HG03565 (cell line): ENCODE measurements around the gene VSTM2L.

Experiments used
- ATAC-seq: cut with Tn5 transposase; IDR thresholded peaks from one replicate; pipeline ENCODE4 v1.9.1; 2021; ENCODE audit warnings: mild to moderate bottlenecking, moderate library complexity; ENCODE audit not compliant: unreplicated experiment

Gene VSTM2L

GRCh38 chr20:37878835-37879599 lies 23.9 kb upstream of the VSTM2L start:
- ATAC-seq, result no peak

- no peak for ATAC-seq
Measured at GRCh38 chr20:37879843-37880242, 23.1 kb upstream of the VSTM2L start.

DNA sequence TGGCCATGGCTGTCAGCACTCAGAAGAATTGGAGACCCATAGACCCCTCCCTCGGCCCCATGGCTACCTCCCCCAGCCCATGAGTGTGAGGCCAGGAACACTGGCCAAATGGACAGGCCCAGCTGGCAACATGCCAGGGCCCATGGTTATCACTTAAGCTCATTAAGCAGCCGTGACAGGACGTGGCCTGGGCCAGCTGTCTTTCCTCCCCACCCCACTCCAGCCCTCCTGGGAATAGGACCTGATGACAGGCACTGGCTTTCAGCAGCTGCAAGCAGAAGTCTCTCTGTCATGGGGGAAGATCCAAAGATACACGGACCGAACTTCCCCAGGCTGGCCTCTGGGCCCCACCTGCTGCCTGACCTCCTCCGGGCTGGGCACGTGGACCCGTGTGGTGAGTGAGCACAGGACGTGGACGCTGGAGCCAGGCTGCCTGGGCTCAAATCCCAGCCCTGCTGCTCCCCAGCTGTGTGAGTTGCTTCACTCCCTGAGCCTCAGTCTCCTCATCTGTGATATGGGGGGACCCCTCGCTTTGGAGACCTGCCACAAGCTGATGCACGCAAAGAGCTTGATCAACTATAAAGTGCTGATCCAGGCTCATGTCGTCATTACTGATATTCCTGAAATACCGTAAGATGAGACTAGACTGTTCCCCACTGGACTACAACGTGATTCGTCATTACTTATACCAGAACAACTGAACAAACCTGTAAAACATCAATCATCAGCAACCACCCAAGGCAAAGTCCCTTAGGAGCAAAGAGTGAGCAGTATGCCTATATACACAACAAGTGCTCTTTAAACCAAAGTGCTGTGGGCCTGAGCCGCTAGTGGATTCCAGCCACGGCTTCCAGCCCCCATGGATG lies 22.0 kb upstream of the VSTM2L start:
- ATAC-seq, result no peak

DNA sequence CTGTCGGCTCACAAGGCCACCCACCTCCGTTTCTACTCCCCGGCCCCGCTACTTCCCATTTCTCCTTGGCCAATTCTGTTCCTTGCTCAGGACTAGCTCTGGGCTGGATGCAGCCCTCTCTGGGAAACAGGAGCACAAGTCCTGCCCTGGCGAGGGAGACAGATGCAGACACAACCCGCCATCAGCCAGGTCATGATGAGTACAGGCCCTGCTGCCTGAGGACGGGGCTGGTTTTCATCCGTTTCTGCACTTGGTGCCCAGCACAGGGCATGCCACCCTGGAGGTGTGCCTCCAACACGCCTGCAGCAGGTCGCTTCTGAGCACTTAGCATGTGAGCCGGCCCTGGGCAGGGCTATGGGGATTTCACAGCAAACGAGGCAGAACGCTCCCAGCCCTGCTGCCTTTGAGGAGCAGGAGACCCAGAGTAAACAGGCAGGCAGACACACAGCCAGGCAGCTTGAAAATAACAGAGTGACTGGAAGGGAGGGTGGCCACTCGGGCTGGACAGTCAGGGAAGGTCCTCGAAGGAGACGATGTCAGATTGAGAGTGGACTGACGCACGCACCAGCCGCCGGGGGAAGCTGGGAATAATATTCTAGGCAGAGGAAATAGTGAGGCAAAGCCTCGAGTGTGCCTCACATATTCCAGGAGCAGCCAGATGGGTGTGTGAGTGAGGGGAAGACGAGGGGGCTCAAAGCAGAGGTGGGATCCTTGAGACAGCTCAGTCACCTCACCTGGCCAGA lies 21.2 kb upstream of the VSTM2L start:
- ATAC-seq, result no peak

DNA sequence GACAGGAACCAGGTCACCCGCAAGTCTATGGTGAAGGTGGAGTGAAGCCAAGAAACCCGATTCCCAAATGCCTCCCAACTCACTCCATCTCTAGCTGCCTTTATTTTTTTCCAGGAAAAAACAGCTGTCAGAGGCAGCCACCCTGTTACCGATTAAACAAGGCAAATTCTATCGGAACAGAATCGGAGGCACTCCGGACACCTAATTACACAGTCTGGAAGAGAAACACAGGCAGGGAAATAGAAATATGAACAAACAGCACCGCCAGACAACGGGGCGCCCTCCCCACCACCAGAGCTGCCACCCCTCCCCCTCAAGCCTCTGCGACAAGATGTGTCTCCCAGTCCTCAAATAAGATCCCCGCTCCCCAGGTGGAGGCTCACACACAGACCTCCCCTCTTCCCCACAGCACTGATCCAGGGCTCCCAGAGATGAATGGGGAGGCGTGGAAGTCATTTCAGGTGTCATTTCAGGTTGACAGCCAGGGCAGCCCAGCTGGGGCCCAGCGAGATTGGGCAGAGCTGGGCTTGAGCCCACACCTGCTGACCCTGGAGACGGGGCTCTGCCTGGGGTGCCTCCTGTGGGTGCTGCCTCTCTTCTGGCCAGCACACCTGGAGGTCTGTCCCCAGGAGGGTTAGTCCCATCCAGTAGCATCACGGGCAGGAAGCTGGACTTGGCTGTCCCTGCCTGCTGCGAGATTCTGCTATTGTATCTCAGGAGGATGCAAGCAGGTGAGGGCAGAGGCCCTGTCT lies 19.8 kb upstream of the VSTM2L start:
- ATAC-seq, result no peak

GRCh38 chr20:37885042-37885441 lies 17.9 kb upstream of the VSTM2L start:
- ATAC-seq, result no peak

GRCh38 chr20:37885593-37886503 lies 17.1 kb upstream of the VSTM2L start:
- no peak for ATAC-seq

DNA sequence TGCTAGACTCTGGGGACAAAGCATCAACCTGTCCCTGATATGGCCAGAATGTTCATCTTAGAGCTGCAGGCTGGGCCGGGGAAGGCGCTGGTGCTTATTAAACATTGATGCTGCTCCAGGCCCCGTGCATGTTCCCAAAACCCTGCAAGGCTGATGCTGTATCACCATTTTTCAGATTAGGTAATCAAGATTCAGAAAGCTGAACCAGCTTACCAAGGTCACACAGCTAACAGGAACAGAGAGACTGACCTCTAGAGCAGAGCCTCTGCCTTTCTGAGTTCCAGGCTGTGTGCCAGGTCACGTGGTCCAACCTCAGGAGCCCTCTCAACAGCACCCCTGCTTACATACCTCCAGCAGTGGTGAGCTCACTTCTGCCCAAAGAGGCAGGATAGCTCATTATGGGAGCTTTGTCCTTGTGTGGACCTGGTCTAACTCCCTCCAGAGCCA lies 16.1 kb upstream of the VSTM2L start:
- no peak for ATAC-seq

- ATAC-seq, result no peak
Measured at GRCh38 chr20:37888641-37889040, 14.3 kb upstream of the VSTM2L start.

DNA sequence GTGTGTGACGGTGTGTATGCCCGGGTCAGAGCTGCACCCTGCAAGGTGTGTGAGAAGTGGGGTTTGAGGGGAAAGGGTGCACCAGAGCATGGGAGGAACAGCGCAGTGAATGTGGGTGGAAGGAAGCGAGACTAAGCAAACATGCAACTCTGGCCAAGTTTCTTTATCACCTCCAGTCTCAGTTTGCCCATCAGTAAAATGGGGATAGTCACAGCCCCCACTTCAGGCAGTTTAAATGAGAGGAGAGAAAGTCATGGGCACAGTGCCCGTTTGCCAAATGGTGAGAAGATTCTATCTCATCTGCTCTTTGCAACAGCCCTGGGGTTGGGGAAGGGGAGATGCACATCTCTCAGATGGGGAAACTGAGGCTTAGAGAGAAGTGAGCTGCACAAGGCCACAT lies 12.8 kb upstream of the VSTM2L start:
- no peak for ATAC-seq

GRCh38 chr20:37890643-37891042 lies 12.3 kb upstream of the VSTM2L start:
- no peak for ATAC-seq

GRCh38 chr20:37892001-37892400 lies 10.9 kb upstream of the VSTM2L start:
- ATAC-seq, result no peak

- ATAC-seq, result no peak
Measured at GRCh38 chr20:37893566-37894241, 9.2 kb upstream of the VSTM2L start.

GRCh38 chr20:37894454-37894853 lies 8.5 kb upstream of the VSTM2L start:
- no peak for ATAC-seq

DNA sequence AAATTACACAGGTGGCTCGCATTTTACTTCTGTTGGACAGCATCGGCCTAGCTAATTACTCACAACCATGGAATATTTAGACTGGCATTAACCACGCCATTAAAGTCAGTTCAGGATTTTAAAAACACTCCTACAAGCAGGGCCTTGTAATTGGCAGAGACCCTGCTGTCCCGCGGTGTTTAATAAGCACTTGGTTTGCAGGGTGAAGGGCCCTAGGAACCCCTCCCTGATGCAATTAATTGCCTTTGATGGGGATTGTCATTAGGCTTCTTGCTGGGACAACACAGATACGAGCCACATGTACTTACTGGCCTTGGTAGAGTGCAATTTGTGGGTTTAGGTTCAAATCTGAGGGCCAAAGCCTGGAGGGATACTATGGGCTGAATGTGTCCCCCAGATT lies 7.8 kb upstream of the VSTM2L start:
- ATAC-seq, result no peak

GRCh38 chr20:37896932-37897548 lies 5.9 kb upstream of the VSTM2L start:
- ATAC-seq, result no peak

- no peak for ATAC-seq
Measured at GRCh38 chr20:37898233-37899104, 4.5 kb upstream of the VSTM2L start.
